ENCODE results near the gene PRSS50. TPM values are rescaled to one million over a fixed set of nuclear protein-coding genes. Genes with fewer than 3 reads are reported as not detected.

Gene PRSS50
- polyA plus RNA-seq, 1 of the 3 experiments (the other 2 are of a cell fraction) = not detected

DNA sequence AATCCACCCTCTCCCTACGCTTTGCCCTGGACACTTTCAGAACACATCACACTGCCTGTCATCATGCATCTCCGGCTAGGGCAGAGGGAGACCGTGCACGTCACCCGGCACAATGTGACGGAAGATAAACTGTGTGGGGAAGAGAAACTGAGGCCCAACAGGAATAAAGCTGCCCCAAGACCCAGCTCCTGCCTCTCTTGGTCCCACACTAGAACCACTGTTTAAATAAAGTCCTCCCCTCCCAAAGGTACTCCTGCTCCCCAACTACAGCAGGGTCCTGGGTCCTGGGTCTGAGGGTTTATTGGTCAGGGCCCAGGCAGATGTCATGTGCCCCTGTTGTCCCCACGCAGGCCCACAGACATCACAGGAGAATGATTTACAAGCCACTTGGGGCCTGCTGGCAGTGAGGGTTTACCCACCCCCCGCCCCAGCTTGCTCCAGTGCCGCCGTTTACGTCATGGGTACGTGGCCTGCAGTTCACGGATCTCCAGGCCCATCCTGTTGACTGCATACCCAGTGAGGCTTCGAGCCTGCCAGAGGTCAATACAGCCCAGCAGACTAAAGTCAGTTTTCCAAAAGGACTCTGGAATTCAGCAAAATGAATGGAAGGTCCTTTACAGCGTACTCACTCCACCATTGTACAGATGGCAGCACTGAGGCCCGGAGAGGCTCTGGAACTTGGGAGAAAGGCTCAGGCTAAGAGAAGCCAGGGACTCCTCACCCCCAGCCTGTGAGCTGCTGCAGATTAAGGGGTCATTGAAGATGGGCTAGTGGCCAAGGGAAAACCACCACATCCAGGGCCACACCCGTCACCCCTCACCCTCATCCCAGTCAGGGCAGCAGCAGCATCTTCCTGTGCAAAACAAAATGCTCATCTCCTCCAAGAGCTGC is 47.4 kb downstream of the PRSS50 start (continued):
- TF ChIP-seq, protein P1, sequence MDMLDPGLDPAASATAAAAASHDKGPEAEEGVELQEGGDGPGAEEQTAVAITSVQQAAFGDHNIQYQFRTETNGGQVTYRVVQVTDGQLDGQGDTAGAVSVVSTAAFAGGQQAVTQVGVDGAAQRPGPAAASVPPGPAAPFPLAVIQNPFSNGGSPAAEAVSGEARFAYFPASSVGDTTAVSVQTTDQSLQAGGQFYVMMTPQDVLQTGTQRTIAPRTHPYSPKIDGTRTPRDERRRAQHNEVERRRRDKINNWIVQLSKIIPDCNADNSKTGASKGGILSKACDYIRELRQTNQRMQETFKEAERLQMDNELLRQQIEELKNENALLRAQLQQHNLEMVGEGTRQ (IDR thresholded peaks at IDR 0.05; ENCODE audit: borderline replicate concordance, low read depth, low read length) = no peak
- TF ChIP-seq, protein P2, sequence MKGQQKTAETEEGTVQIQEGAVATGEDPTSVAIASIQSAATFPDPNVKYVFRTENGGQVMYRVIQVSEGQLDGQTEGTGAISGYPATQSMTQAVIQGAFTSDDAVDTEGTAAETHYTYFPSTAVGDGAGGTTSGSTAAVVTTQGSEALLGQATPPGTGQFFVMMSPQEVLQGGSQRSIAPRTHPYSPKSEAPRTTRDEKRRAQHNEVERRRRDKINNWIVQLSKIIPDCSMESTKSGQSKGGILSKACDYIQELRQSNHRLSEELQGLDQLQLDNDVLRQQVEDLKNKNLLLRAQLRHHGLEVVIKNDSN (IDR thresholded peaks at IDR 0.05; ENCODE audit: borderline replicate concordance, low read depth) = no peak
- TF ChIP-seq NRF1 (IDR thresholded peaks at IDR 0.05; ENCODE audit: low read depth, low read length) = no peak
- no peak for TF ChIP-seq RCOR1 (IDR thresholded peaks at IDR 0.05; ENCODE audit: low read length)
- TF ChIP-seq NFIC (IDR thresholded peaks at IDR 0.05; ENCODE audit: borderline replicate concordance) = no peak
- no peak for TF ChIP-seq CTCF (IDR thresholded peaks at IDR 0.05)
- TF ChIP-seq TEAD4 (IDR thresholded peaks at IDR 0.05; ENCODE audit: borderline replicate concordance, insufficient read depth) = no peak
- no peak for TF ChIP-seq ELF1 (IDR thresholded peaks at IDR 0.05)
- no peak for TF ChIP-seq CHD2 (IDR thresholded peaks at IDR 0.05; ENCODE audit: low read length, partially characterized antibody)
- TF ChIP-seq JUND (IDR thresholded peaks at IDR 0.05) = no peak

GRCh38 chr3:46669191-46669999 is 48.3 kb downstream of the PRSS50 start:
- Histone ChIP-seq H3F3A (replicated peaks; ENCODE audit: insufficient read depth) (no peaks in the 10 kb centered on the region), H3K27me3 (ENCODE audit: insufficient read depth) (no peaks in the 10 kb centered on the region), H4K20me1 (ENCODE audit: insufficient read depth) (no peaks in the 10 kb centered on the region), H3K9ac (no peak overlapping the region), H3K9me3 (no peaks in the 10 kb centered on the region), H3K9me2 (no peaks in the 10 kb centered on the region), H3K4me1 (ENCODE audit: control insufficient read depth in 1 of 2, insufficient read depth in 2 of 2, low read depth in 1 of 2, low read length in 1 of 2) (peaks cover 0 to 27% of the 10 kb centered on the region in 2 experiments; a peak in 1 of 4 replicates), H3K27ac (ENCODE audit: low read depth in 2 of 2, low read length in 1 of 2) (no peak overlapping the region), H2AFZ (ENCODE audit: low read depth) (no peak overlapping the region), H3K4me2 (no peak overlapping the region), H3K36me3 (replicated peaks in 1 of 2; ENCODE audit: control insufficient read depth in 1 of 2, insufficient read depth in 2 of 2, low read length in 1 of 2) (no peaks in the 10 kb centered on the region), H3K4me3 (ENCODE audit: low read depth in 2 of 2, low read length in 1 of 2) (no peak overlapping the region), H3K79me2 (ENCODE audit: insufficient read depth) (no peaks in the 10 kb centered on the region)
- 50% methylated on average over 6 of the region's 9 CpGs for WGBS (ENCODE audit: low lambda C conversion rate)
- ChIA-PET CTCF (interaction anchor here (1.6 to 5.4 kb wide), 2 partner anchors 28 to 180 kb away, joined by 3 to 24 read pairs; no protein-coding TSS in a partner anchor), POLR2A (no interaction called here)
- DNase-seq = peak; percentile 8
- TF ChIP-seq IRF3 (IDR thresholded peaks at IDR 0.05; ENCODE audit: low read depth, low read length) = no peak
- no peak for TF ChIP-seq FOXM1 (IDR thresholded peaks at IDR 0.05; ENCODE audit: low read depth)
- TF ChIP-seq EP300 (IDR thresholded peaks at IDR 0.05; ENCODE audit: borderline replicate concordance in 1 of 2, low read depth in 1 of 2, low read length in 1 of 2) = no peak
- no peak for TF ChIP-seq FOXJ3 (CRISPR knock-in tag; IDR thresholded peaks at IDR 0.05)
- TF ChIP-seq, protein P3, sequence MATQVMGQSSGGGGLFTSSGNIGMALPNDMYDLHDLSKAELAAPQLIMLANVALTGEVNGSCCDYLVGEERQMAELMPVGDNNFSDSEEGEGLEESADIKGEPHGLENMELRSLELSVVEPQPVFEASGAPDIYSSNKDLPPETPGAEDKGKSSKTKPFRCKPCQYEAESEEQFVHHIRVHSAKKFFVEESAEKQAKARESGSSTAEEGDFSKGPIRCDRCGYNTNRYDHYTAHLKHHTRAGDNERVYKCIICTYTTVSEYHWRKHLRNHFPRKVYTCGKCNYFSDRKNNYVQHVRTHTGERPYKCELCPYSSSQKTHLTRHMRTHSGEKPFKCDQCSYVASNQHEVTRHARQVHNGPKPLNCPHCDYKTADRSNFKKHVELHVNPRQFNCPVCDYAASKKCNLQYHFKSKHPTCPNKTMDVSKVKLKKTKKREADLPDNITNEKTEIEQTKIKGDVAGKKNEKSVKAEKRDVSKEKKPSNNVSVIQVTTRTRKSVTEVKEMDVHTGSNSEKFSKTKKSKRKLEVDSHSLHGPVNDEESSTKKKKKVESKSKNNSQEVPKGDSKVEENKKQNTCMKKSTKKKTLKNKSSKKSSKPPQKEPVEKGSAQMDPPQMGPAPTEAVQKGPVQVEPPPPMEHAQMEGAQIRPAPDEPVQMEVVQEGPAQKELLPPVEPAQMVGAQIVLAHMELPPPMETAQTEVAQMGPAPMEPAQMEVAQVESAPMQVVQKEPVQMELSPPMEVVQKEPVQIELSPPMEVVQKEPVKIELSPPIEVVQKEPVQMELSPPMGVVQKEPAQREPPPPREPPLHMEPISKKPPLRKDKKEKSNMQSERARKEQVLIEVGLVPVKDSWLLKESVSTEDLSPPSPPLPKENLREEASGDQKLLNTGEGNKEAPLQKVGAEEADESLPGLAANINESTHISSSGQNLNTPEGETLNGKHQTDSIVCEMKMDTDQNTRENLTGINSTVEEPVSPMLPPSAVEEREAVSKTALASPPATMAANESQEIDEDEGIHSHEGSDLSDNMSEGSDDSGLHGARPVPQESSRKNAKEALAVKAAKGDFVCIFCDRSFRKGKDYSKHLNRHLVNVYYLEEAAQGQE (IDR thresholded peaks at IDR 0.05; ENCODE audit: low read depth, low read length) = no peak
- no peak for TF ChIP-seq GATA2 (CRISPR knock-in tag; IDR thresholded peaks at IDR 0.05)
- TF ChIP-seq NRF1 (IDR thresholded peaks at IDR 0.05; ENCODE audit: low read depth, low read length) = no peak
- no peak for TF ChIP-seq FOSL2 (IDR thresholded peaks at IDR 0.05; ENCODE audit: borderline replicate concordance, low read depth)
- no peak for TF ChIP-seq MAX (IDR thresholded peaks at IDR 0.05; ENCODE audit: low read depth)
- TF ChIP-seq YY1 (IDR thresholded peaks at IDR 0.05; ENCODE audit: low read depth) = no peak
- TF ChIP-seq, protein P2 (IDR thresholded peaks at IDR 0.05; ENCODE audit: borderline replicate concordance, low read depth) = no peak
